ENCODE measurements around the gene LRP1-AS.

Gene LRP1-AS

DNA sequence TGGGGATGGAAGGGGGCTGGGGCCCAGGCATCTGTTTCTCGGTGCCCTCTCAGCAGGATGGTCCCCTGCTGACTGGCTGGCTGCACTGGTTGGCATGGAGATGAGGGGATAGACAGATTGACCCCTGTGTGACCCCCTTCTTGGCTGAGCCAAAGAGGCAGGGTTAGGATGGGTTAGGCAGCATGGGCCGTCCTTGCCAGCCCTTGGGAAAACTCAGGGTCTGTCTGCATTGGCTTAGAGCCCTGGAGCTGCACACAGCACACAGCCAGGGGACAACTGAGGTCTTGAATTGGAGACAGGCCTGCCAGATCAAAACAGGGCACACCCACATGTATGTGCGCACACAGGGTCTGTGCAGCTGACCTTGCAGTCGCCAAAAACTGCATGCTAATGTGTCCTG is 11.2 kb upstream of the LRP1-AS start:
- DNase-seq = no peak

GRCh38 chr12:57158186-57158585 is 10.8 kb upstream of the LRP1-AS start:
- no peak for DNase-seq

DNA sequence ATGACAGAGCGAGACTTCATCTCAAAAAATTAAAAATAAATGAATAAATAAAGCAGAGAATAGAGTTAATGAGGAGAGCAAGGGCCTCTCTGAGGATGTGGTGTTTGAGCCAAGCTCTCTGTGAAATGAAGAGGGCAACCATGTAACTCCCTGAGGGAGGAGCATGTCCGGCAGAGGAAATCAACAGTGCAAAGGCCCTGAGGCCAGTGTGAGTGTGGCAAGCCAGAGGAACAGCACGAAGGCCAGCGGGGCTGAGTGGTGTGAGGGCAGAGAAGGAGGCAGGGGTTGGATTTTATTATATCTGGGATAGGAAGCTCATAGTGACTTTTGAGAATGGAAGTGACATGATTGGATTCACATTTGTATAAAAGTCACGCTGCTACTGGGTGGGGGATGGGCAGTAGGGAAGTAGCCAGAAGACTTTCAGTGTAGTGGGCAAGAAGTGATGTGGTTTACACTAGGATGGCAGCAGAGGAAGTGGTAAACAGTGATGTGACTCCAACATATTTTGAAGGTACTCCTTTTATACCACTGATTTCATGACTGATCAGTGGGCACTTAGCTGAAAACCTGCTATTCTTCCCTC is 10.3 kb upstream of the LRP1-AS start:
- DNase-seq = no peak

- DNase-seq = no peak
Observed at GRCh38 chr12:57156701-57157403, 9.4 kb upstream of the LRP1-AS start.

- no peak for DNase-seq
Observed at GRCh38 chr12:57154804-57155434, 7.5 kb upstream of the LRP1-AS start.

- DNase-seq = no peak
Observed at GRCh38 chr12:57154076-57154475, 6.7 kb upstream of the LRP1-AS start.

GRCh38 chr12:57153415-57153997 is 6.1 kb upstream of the LRP1-AS start:
- DNase-seq = no peak

DNA sequence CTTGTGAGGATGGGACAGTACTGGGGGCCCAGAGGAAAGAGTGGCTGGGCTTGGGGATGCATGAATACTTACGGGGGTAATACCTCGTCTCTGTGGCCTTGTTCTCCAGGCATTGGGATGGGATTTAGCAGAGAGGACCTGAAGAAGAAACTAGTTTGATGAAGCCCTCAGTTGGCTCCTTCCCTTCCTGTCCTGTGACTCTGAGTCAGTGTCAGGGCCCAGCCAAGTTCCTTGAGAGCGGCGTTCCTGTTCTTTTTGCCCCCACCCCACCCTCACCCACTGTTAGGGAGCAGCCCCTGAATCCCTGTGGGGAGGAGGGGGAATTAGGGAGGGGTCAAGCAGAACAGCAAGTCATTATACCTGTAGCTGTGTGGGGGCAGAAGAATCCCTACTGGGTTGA is 5.2 kb upstream of the LRP1-AS start:
- no peak for DNase-seq

DNA sequence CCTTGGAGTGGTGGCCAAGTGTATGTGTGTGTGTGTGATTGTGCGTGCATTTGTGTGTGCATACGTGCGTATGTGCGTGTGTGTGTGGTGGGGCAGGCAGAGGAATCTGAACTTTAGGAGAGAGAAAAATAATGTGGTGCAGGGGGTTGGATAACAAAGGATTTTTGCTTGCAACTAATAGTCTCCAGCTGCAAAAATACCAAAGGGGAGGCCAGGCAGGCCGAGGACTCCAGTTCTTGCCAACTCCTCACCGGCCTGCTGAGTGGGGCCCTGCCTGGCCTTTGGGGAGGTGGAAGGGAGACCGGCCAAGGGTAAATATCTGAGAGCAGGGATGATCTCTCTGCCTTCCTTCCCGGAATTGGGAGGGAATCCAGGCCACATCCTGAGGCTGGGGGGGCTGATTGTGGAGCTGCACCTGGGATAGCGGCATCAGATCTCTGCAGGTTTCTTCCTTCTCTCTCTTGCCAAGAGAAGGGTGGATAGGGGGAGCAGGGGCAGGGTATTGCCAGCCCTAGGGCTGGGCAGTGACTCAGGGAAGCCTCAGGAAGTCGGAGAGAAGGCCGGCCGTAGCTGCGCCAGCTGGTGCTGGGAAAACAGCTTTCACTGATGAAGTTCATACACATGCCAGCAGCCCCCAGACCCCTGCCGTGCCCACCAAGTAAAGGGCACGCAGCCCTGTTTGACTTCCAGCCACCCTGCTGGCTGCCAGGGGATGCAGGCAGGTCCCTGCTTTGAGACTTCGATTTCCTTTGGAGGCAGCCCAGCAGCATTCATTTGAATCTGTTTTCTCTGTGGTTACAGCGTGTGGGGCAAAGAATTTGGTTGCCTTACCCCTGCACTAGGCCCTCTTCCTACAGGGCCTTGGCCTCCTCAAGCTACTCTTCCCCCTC is 4.6 kb upstream of the LRP1-AS start:
- no peak for DNase-seq

DNA sequence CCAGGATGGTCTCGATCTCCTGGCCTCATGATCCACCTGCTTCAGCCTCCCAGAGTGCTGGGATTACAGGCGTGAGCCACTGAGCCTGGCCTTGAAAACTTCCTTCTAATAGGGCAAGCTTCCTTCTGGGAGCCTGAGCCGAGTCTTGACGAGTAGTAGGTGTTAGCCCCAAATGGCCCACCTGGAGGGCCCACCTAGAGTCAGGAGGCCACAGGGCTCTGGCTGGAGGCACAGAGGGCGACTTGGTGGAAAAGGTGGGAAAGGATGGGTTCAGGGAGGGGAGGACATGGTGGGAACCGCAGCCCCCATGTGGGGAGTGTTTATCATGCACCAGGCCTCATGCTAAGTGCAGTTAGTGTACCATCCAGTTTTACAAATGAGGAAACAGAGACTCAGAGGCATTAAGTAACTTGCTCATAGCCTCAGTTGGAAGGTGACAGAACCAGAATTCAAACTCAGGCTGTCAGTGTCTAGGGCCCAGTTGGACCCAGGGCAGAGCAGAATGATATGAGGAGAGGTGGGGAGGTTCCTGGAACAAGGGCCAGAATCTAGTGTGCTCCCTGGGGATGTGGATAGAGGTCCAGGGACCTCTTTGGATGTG is 3.1 kb upstream of the LRP1-AS start:
- DNase-seq = no peak

- DNase-seq = no peak
Observed at GRCh38 chr12:57149245-57149900, 2.0 kb upstream of the LRP1-AS start.

DNA sequence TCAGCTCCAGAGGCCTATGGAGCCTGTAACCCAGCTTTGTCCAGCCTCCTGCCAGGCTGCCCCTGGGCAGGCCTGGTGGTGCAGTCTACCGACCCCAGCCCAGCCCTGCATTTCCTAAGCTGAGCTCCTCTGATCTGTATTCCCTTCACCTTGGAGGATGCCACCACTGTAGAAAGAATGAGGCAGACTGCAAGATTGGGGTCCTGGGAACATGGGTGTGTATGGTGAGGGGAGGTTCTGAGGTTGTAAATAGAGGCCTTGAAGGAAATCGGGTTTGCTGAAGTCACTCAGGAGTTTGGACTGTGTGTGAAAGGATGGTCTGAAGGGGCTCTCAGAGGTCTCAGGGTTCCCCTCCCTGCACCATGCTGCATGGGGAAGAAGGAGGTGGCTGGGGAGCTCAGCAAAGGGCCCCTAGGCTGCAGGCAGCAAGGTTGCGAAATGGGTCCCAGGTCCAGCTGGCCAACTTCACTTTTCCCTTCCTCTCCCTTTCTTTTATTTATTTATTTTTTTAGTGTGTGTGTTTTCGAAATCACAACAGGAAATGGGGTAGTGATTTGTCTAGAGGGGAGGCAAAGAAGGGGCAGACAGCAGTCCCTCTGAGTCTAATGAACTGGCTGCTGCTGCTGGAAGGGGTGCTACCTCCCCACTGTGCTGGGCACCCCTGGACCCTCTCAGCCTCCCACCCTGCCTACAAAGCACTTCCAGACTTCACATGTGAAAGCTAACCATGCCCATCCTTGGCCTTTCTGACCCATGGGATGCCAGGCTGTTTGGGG is 1.2 kb upstream of the LRP1-AS start:
- no peak for DNase-seq

GRCh38 chr12:57146092-57146491 is 1.3 kb downstream of the LRP1-AS start:
- DNase-seq = no peak

DNA sequence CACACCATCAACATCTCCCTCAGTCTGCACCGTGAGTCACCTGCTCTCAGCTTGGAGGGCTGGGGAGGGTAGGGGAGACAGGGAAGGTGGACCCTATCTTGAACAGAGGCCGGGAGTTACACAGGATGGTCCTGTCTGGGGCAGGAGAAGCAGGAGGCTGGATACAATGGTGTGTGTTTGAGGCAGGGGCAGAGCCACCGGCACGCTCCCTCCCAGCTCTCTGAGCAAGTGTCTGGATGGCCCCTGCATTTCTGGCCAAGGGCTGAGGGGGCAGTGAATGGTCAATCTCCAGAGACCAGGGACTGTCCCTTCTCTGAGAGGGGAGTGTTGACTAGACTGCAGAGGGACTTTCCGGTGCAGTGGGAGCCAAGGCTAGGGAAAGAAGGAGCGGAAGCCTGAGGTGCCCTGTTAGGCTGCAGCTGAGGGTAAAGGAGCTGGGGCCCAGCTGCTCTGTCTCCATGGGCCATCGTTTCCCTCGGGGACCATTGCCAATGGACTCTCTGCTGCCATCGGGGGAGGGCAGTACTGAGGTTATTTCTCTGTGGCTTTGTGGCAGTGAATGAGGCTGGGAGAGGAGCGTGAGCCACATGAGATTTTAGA is 1.9 kb downstream of the LRP1-AS start:
- DNase-seq = no peak

DNA sequence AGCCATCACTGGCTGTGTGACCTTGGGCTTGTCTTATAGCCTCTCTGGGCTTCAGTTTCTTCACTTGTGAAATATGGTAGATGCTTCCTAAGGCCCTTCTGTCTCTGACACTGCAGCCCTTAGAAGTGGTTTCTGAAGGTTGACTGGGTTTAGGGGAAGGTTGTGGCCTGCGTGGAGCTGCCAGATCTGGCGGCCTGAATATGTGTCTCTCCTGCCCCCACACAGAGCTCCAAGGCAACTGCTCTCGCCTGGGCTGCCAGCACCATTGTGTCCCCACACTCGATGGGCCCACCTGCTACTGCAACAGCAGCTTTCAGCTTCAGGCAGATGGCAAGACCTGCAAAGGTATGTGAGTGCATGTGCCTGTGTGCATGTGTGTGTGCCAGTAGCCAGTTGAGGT is 4.0 kb downstream of the LRP1-AS start:
- no peak for DNase-seq

GRCh38 chr12:57142727-57143126 is 4.7 kb downstream of the LRP1-AS start:
- no peak for DNase-seq

- DNase-seq = no peak
Observed at GRCh38 chr12:57142121-57142520, 5.3 kb downstream of the LRP1-AS start.

- no peak for DNase-seq
Observed at GRCh38 chr12:57141249-57141648, 6.2 kb downstream of the LRP1-AS start.

DNA sequence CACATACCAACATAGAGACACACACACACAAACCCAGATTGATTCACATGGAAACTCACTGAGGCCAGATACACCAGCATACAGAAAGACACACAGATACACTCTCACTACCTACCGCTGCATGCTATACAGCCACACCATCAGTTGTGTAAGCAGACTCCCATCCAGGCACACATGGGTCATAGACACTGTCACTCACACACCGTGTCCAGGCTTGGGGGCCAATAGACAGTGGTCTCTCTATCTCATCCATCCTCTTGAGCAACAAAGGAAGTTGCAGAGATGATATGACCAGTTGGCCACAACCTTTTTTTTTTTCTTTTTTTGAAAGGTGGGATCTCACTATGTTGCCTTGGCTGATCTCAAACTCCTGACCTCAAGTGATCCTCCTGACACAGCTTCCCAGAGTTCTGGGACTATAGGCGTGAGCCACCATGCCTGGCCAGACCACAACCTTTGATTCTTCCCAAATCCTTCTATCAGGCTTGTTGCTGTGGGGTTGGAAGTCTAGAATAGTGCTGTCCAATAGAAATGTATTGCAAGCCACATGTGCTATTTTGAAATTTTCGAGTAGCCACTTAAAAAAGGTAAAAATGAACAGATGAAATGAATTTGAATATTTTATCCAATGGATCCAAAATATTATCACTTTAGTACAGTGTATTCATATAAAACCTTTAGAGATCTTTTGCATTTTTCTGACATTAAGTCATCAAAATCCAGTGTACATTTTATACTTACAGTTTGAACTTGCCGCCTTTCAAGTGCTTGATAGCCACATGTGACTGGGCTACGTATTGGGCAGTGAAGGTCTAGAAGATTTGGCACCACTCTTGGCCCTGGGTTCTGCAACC is 7.4 kb downstream of the LRP1-AS start:
- DNase-seq = no peak

Measured in NCI-H1930 (cell line).